GM19025 (cell line): Measurements from ENCODE around the gene CAPN2.
A peak's percentile ranks its signal among the peaks of the same experiment; 100 is the strongest.

Source experiments
- ATAC-seq: cut with Tn5 transposase; IDR thresholded peaks from one replicate; pipeline ENCODE4 v1.9.1; 2021; ENCODE audit warnings: mild to moderate bottlenecking, low read depth, moderate library complexity; ENCODE audit not compliant: unreplicated experiment

CAPN2 gene

DNA sequence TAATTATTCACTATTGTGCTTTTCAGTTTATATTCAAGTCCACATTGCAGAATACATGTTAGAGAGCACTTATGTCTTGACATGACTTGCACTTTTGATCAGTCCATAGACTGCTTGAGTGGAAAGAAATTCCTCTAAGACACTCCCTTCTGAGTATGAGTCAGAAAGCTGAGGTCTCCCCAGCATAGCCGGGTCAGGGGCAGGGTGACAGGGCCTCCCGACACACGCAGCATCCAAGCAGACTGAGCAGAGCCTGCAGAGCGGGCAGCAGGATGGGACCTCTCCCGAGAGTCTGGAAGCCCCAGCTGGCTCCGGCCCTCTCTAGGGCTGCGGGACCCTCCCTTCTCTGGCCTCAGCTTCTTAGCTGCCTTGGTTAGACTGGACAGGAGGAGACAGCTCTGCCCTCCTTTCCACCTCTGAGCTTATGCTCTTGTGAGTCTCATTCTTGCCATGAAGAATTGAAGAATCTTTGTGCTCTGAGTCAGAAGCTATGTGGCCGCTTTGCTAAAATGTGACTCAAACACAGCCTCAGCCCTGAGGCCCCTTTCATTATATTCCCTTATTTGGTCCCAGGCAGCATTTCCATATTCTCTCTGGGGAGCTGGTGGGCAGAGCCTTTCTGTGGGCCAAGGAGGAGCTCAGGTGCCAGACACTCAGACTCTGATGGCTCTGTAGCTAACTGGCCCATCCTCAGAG is 11.2 kb upstream of the CAPN2 start:
- no peak for ATAC-seq

DNA sequence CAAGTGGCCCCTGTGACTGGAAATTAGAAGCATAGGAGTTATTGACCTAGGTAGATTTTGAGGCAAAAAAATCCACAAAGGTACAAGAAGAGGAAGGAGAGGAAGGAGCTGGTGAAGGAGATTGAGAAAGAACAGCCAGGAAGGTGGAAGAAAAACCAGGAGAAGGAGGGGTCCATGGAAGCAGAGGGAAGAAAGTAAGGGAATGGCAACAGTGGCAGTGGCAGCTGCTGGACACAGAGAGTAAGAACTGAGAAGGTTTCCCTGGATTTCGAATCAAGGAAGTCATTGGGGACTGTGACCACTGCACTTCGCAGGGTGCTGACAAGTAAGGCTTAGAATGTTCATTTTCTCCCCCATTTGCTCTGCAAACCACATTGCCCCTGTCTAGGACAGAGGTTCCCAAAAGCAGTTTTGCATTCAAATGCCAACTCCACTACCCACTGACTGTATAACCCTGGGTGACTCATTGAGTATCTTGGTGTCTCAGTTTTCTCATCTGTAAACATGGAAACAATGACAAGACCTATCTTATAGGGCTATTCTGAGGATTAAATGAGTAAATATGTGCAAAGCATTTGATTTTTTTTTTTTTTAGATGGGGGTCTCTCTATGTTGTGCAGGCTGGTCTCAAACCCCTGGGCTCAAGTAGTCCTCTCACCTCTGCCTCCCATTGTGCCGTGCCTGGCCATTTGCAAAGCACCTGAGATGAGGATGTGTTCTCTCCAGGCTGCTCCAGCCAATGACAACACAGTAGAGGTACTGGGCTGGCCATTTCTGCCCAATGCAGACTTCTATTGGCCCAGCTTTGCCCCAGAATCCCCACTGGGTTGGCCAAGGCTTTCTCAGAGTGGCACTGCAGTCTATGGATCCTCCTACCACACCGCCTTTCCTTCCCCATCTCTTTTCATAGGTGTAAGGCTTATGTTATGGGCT is 9.3 kb upstream of the CAPN2 start:
- ATAC-seq = no peak

DNA sequence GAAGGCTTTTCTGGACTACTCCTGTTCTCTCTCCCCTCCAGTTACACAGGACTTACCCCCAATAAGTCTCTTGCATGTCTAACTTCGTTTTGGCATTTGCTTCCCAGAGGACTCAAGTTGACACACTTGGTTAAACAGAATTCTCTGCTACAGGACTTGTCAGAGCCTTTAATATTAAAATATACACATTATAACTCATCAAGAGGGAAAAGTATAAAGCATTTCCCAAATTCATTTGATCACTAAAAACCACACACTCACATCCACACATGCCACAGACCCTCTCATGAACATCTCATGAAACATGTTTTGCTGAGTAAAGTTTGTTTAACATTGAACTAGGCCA is 8.7 kb upstream of the CAPN2 start:
- no peak for ATAC-seq

DNA sequence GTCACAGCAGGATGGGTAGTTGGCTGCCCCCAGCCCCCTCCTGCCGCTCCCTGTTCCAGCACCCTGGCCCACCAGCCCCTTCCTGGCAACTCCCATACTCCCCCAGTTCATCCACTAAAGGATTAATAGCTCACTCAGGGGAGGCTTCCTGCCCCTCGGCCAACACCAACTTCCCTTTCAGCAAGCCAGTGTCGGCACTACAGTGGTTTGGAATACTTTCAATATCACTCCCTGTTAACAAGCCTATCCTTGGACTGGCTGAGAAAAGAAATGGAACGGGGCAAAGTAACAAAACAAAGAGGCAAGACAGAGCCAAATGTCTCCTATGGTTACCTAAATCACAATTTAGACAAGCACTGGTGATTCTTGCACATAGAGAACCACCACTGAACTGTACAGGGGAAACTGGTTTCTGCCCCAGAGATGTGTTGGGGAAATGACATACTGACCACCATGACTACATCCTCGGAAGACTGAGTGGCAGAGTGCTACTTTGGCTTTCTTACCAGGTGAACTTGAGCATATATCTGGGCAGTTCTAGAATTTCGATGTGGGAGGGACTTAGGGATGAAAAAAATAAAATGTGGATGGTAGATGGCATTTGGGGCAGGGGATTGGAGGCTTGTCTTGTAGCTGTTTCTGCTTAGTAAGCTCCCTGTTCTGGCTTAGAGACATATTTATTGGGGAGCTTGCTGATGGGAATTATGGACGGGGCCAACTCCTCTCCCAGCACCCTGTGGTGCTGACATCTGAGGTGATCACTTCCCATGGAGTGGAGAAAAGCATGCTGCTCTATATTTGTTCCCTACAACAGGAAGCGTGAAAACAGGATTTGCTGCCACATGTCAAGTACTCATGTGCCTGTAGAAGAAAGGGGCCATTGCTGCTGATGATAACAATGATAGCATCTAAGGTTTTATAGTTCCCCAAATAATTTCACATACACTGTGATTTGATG is 7.1 kb upstream of the CAPN2 start:
- ATAC-seq = no peak

DNA sequence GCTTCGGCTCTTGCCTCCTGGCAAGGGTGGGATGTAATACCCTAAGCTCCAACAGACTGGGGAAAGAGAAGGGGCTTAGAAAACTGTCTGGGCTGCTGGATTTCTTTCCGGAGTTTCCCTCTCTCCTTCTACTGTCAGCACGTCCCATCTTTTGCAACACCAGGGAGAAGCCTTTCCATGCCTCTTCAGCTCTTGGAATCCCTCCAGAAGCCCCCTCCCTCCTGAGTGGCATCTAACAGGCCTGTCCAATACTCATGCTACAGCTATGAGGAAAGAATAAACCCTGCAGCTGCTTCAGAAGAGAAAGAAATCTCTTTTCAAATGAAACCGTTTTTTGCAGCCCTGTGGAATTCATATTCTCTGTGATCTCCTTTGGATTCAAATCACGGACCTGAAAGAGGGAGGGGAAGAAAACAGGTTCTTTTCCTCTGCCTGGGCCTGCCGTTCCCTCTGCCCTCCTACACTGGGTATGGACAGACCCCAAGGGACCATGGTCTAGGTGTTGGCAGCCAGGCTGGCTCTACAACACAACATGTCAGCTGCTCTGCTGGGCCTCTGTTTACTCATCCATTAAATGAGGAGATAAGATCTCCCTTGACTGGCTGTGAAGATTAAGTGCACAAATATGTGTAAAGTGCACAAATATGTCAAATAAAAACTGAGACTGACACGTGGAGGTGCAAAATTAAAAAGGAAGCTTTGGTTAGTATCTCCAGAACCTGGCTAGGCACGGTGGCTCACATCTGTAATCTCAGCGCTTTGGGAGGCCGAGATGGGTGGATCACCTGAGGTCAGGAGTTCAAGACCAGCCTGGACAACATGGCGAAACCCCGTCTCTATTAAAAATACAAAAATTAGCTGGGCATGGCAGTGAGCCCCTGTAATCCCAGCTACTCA is 6.0 kb upstream of the CAPN2 start:
- ATAC-seq = no peak

DNA sequence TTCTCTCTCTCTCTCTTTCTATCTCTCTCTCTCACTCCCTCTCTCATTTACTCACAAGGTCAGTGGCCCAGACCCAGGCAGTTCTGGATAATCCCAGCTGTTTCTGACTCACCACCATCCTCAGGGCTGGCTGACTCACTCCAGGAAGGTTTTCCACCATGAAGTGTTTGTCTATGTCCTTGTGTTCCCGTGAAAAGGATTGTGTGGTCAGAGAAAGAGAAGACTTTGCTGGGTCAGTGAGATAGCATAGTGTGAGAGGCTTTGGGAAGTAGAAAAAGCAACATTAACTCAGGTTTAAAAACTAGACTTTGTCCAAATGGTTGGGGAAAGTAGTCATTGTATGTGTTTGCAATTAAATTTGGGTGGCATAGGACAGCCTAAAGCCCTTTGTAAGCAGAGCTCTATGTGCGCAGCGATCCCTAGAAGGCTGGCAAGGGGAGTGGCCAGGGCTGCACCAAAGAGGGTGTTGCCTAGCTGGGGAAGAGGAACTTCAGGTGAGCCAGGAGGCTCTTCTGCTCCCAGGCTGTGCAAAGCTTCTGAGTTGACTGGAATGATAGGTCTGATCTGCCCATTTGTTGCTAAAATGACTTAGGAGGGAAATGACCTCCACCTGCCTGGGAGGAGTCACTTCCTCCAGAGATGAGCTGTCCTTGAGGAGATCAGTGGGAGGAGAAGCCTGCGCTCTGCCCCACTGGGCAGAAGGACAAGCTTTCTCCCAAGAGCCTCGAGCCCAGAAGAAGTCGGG is 4.9 kb upstream of the CAPN2 start:
- ATAC-seq = no peak

DNA sequence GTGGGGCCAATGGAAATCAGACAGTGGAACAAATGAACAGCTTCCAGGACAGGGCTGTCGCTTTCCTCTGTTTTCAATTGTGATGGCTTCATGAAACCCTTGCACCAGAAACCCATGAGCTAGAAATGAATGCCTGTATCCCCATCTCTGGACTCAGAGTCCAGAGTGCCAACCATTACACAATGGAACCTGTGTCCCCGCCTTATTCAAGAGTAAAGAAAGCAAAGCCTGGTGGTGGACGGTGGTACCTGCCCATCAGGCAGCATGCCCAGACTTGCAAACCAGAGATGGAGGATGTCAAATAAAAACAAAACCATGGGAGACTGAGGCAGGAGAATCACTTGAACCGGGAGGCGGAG is 4.4 kb upstream of the CAPN2 start:
- ATAC-seq = no peak

DNA sequence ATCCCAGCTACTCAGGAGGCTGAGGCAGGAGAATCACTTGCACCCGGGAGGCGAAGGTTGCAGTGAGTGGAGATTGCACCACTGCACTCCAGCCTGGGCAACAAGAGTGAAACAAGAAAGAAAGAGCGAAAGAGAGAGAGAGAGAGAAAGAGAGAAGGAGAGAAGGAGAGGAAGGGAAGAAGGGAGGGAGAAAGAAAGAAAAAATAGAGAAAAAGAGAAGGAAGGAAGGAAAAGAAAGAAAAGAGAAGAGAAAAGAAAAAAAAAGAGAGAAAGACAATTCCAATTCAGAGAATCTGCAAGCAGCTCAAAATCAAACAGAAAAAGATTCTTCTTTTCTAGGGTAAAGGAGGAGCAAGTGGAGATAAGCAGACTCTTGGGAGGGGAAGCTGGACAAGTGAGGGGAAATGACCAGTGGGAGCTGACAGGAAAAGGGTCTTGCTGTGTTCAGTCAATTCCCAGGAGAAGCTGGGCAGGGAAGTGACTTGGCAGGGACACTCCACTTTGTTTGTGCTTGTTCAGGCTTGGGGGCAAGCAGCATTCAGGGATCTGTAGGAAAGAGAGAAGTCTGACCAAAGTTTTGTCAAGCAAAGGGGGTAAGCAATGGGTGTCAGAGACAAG is 3.6 kb upstream of the CAPN2 start:
- ATAC-seq = no peak

DNA sequence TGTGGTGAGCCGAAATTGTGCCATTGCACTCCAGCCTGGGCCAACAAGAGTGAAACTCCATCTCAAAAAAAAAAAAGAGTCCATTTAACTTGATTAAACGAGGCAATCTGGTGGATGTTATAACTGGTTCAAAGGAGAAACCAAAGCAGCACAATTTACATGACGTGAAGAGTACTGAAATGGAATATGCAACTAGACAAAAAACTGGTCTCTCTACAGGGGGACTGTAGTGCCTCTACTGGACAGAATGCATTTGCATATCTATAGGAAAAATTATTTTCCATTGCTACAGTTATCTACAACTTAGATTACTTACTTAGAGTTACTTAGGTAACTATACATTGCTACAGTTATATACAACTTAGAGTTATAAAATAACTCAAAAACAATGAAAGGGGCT is 2.7 kb upstream of the CAPN2 start:
- no peak for ATAC-seq

DNA sequence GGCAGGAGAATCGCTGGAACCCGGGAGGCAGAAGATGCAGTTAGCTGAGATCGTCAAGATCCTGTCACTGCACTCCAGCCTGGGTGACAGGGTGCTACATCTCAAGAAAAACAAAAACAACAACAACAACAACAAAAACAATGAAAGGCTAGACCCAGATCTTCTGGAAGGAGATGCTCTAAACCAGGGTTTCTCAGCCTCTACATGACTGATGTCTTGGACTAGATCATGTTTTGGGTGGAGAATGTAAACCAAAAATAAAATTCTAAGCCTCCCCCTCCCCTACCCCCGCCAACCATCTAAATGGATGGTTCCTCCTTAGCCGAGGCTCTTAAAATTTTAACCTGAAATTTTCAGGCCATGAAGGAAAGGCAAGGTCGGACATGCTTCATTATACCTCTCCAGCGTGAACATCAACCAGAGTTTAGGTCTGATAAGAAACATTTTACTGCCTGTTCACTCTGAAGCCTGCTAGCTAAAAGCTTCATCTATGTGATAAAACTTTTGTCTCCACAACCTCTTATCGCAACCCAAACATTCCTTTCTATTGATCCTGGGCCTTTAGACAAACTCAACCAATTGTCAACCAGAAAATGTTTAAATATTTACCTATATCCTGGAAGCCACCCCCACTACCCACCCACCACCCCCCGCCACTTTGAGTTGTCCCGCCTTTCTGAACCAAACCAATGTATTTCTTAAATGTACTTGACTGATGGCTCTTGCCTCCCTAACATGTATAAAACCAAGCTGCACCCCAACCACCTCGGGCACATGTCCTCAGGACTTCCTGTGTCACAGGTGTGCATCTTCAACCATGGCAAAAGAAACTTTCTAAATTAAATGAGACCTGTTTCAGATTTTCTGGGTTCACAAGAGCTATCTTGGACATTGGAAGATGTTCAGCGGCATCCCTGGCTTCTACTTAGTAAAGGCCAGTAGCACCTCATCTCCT is 1.9 kb upstream of the CAPN2 start:
- no peak for ATAC-seq

DNA sequence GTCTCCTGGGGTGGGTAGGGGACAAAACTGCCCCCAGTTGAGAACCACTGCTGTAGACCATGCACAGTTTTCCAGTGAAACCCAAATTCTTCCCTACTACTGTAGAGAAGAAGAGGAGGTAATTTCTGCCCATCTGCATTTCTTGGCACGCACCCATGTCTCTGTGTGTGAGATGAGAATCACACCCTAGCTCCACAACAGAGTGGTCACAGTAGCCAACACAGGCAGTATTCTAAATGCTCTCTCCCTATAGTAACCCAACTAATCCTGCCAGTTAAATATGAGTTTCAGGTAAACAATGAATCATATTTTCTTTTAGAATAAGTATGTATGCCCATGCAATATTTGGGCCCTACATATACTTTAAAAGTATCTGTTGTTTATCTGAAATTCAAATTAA is 1.2 kb upstream of the CAPN2 start:
- ATAC-seq = no peak

DNA sequence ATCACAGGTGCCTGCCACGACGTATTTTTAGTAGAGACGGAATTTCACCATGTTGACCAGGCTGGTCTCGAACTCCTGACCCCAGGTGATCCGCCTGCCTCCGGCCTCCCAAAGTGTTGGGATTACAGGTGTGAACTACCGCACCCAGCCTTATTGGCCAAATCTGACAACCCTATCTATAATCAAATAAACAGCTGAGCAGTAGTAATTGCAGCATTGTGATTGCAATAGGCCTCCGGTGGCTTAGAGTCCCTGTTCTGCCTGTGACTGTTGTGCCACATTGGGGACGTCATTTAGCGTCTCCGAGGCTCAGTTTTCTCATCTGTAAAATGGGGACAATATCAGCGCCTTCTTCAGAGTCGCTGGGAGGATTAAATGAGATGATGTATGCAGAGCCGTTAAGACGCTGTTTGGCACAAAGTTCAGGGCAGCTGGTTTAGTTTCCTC is 569 bp upstream of the CAPN2 start:
- no peak for ATAC-seq

DNA sequence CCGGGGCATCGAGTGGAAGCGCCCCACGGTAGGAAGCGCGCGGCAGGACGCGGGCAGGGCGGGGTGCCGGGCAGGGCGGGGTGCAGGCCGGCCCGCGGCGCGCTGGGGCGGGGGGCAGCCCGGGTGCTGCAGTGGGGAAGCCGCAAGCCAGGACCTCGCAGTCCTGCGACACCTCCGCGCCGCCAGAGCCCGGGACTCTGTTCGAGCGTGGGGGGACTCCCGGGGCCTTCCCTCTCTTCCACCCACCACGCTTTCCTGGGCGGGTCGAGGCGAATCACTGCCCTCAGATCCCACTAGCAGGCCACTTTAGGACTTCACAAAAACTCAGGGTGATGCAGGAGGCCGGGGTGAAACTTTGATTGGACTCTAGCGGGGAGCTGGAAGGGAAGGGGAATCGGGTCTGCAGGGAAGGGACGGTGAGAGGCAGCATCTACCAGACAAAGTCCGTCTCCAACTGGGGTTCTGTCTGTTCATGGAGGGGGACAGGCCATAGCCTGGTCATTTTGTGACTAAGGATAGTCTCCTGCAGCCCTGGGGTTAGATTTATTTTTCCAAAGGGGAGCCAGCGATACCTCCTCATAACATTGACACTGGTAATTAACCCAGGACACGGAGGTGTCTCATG is 623 bp downstream of the CAPN2 start:
- ATAC-seq = peak; percentile 32

DNA sequence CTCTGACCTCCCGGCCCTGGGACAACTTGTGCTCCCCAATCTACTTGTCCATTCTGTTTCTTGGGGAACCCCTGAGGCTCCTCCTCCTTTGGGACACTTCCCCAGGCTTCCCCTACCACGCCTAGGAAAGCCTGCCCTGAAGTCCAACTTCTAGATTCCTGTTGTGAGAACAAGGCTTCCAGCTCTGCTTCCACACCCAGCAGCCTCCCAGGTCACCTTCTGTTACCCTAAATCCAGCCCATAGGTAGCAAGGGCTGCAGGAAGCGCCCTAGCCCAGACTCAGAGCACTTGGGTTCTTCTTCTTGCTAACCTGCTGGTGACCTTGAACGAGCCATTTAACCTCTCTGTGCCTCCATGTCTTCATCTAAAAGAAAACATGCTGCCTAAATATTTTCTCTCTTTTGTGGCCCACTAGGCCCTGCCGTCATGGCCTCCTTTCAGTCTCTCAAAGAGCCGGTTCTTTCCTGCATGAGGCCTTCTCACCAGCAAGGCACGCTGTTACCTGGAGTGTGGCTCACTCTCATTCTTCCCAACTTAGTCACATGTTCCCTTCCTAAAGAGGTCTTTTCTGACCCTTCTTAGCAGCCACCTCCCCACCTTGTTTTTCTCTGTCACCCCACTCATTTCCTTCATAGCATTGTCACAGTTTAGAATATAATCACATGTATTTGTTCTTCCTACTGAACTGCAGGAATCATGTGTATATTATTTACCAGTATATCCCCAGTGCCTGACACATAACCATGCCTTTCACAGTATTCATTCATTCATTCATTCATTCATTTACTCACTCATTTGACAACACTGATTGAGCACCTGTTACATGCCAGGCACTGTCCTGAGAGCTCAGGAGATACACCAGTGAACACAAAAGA is 1.4 kb downstream of the CAPN2 start:
- no peak for ATAC-seq

DNA sequence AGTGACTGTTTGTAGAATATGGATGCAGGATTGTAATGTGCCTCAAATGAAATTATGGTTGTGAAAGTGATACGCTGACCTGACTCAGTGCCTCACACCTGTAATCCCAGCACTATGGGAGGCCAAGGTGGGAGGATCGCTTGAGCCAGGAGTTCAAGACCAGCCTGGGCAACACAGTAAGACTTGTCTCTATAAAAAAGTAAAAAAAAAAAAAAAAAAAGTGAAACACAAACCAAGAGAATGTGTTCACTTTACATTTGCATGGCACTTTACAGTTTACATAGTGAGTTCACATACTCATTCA is 2.0 kb downstream of the CAPN2 start:
- ATAC-seq = no peak

DNA sequence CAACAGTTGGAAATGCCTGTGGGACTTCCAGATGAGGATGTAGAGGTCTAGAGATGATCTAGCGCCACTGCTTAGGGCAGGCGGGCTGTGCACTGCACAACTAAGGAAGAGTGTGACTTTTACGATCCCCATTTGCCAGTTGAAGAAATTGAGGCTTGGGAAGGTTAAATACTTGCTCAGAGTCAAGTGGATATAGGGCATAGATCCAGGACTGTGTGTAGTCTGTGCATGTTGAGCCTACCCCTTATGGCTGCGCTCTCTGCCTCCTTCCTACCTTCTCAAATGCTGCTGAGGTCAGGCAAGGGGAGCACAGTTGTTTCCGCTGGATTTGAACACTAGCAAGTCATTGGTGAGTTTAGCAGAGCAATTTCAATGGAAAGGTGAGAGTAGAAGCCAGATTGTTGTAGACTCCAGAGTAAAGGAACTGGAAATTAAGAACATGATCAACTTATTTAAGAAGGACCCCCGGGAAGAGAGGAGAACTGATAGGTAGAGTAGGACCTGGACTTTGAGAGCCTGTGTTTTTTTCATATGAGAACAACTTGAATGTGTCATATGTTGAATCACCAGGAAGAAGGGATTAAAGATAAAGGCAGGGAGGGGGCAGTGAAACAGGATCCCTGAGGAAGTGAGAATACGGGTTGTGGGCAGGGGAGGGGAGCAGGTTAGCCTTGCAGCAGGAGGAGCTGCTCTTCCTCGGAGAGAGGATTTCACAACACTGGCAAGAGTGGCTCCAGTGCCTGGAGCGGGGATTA is 2.7 kb downstream of the CAPN2 start:
- ATAC-seq = no peak
